ENCODE data around the gene BTG1. TPM values are rescaled to one million over a fixed set of nuclear protein-coding genes. Genes with fewer than 3 reads are reported as not detected.

Gene BTG1
- polyA plus RNA-seq, 3 donors = 189 to 242 (median 192) TPM

- Mint-ChIP-seq H3K36me3 (peaks cover 21 to 34% of the 10 kb centered on the region in 2 donors), H3K4me3 (no peak overlapping the region), H3K27ac (peak overlapping the region in 1 of 7 donors; percentile 7), H3K4me1 (peaks cover 30% of the 10 kb centered on the region), H3K27me3 (ENCODE audit: low read depth in 3 of 3) (no peaks in the 10 kb centered on the region), H3K9me3 (peaks cover 0 to 10% (median 4%) of the 10 kb centered on the region in 7 donors)
- WGBS (ENCODE audit: insufficient coverage) = no CpG with 5 or more reads among the region's 2 CpGs
- Histone ChIP-seq H3K4me3 (replicated peaks in 1 of 3; ENCODE audit: low read depth in 2 of 3, low read length in 3 of 3) (no peak overlapping the region), H3K36me3 (replicated peaks in 1 of 2; ENCODE audit: control insufficient read depth in 1 of 2, insufficient read depth in 2 of 2, low read length in 2 of 2) (peaks cover 0 to 8% of the 10 kb centered on the region in 2 donors), H4K20me1 (ENCODE audit: insufficient read depth, low read length) (no peaks in the 10 kb centered on the region), H3K9ac (ENCODE audit: insufficient read depth, low read length, poor library complexity, severe bottlenecking) (no peak overlapping the region), H3K27me3 (ENCODE audit: control insufficient read depth in 2 of 2, insufficient read depth in 2 of 2, low read length in 2 of 2) (no peaks in the 10 kb centered on the region), H2AFZ (ENCODE audit: insufficient read depth, low read depth, low read length, poor library complexity, severe bottlenecking) (no peak overlapping the region), H3K79me2 (ENCODE audit: insufficient read depth, low read length) (peaks cover 56% of the 10 kb centered on the region), H3K9me3 (replicated peaks in 1 of 2; ENCODE audit: control insufficient read depth in 1 of 2, insufficient read depth in 1 of 2, low read length in 2 of 2) (peaks cover 0 to 7% of the 10 kb centered on the region in 2 donors), H3K4me2 (replicated peaks; ENCODE audit: extremely low read depth, low read length, poor library complexity, severe bottlenecking) (no peak overlapping the region), H3K27ac (ENCODE audit: low read depth in 1 of 2, low read length in 2 of 2) (no peak overlapping the region), H3K4me1 (ENCODE audit: control insufficient read depth in 1 of 2, insufficient read depth in 2 of 2, low read length in 2 of 2) (peaks cover 11 to 17% of the 10 kb centered on the region in 2 donors)
- TF ChIP-seq CTCF (IDR thresholded peaks at IDR 0.05) = no peak
- DNase-seq = no peak
- intact Hi-C loops (cut with micrococcal nuclease) = no loop called here
These were observed 30.8 kb downstream of the BTG1 start for GRCh38 chr12:92114834-92115233.

- peaks cover 43 to 49% of the 10 kb centered on the region in 2 donors for H3K4me1 ChIP-seq (ENCODE audit: control insufficient read depth in 1 of 2, insufficient read depth in 2 of 2, low read length in 2 of 2)
- no peak overlapping the region for H2AFZ ChIP-seq (ENCODE audit: insufficient read depth, low read depth, low read length, poor library complexity, severe bottlenecking)
- H3K4me3 ChIP-seq (replicated peaks in 1 of 3; ENCODE audit: low read depth in 2 of 3, low read length in 3 of 3) = no peak overlapping the region
- no peak for TF ChIP-seq CTCF (IDR thresholded peaks at IDR 0.05)
- peak overlapping the region in 1 of 7 donors; percentile 37 for H3K27ac Mint-ChIP-seq
- no peaks in the 10 kb centered on the region for H3K9me3 ChIP-seq (replicated peaks in 1 of 2; ENCODE audit: control insufficient read depth in 1 of 2, insufficient read depth in 1 of 2, low read length in 2 of 2)
- peaks cover 54% of the 10 kb centered on the region for H3K4me1 Mint-ChIP-seq
- DNase-seq = no peak
- no peak overlapping the region for H3K4me2 ChIP-seq (replicated peaks; ENCODE audit: extremely low read depth, low read length, poor library complexity, severe bottlenecking)
- no peak overlapping the region for H3K4me3 Mint-ChIP-seq
- peaks cover 68% of the 10 kb centered on the region for H3K79me2 ChIP-seq (ENCODE audit: insufficient read depth, low read length)
- no peak overlapping the region for H3K9ac ChIP-seq (ENCODE audit: insufficient read depth, low read length, poor library complexity, severe bottlenecking)
- H3K27ac ChIP-seq (ENCODE audit: low read depth in 1 of 2, low read length in 2 of 2) = no peak overlapping the region
- no peaks in the 10 kb centered on the region for H3K27me3 Mint-ChIP-seq (ENCODE audit: low read depth in 3 of 3)
- no peaks in the 10 kb centered on the region for H4K20me1 ChIP-seq (ENCODE audit: insufficient read depth, low read length)
- H3K9me3 Mint-ChIP-seq = no peaks in the 10 kb centered on the region
- H3K36me3 Mint-ChIP-seq = peaks cover 18 to 25% of the 10 kb centered on the region in 2 donors
- no peaks in the 10 kb centered on the region for H3K27me3 ChIP-seq (ENCODE audit: control insufficient read depth in 2 of 2, insufficient read depth in 2 of 2, low read length in 2 of 2)
- no peaks in the 10 kb centered on the region for H3K36me3 ChIP-seq (replicated peaks in 1 of 2; ENCODE audit: control insufficient read depth in 1 of 2, insufficient read depth in 2 of 2, low read length in 2 of 2)
- intact Hi-C loops (cut with micrococcal nuclease) = no loop called here
These were observed 34.4 kb downstream of the BTG1 start for GRCh38 chr12:92111256-92111655.

Measured in CD14-positive monocyte (primary cell).